ENCODE results near the gene RHD. TPM values are rescaled to one million over a fixed set of nuclear protein-coding genes. Genes with fewer than 3 reads are reported as not detected.
"Not testable (repeated sequence)": the region's sequence is repeated elsewhere in the genome, so short reads cannot be mapped to it uniquely, and the experiment has no call there.

The RHD gene
- total RNA-seq, 2 donors from 2014 or later, result 0.20 to 5.0 TPM

DNA sequence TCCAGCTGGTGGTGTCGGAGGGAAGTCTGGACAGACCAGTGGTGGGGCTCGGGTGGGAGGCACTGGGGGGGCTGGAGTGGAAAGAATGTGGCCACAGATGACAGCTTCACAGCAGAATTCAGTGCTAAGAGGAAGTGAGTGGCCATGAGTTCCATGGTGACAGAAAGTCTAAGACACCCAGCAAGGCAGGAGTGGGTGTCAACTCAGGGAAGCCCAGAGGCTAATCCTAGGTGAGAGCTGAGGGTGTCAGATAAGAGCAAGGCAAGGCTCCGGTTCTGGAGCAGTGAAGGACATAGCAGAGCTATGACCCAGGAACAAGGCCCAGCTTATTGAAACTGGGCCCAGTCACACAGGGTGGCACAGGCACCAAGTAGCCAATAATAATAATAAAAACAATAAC is 30.0 kb downstream of the RHD start:
- not testable (repeated sequence) for ATAC-seq; H3K27ac Mint-ChIP-seq; DNase-seq; H3K36me3 Mint-ChIP-seq (ENCODE audit: low read depth); H3K4me3 Mint-ChIP-seq; H3K9me3 ChIP-seq (ENCODE audit: control insufficient read depth, low read length, poor library complexity, severe bottlenecking); H3K27me3 Mint-ChIP-seq; H3K4me1 Mint-ChIP-seq

DNA sequence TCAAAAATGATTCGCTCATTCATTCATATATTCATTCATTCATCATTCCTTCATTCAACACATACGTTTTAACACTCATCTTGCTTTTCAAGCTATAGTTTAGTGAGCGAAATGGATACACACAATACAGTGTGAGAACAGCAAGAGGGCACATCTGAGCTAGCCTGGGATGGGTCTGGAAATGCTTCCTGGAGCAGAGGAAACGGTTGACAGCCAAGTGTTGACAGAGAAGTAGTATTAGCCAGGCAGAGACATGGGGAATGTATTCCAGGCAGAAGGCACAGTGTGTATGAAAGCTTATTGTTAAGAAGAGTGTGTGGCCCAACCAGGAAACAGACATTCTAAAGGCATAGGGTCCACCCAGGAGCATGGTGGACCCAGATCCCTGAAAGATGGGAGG is 32.6 kb downstream of the RHD start:
- H3K4me3 Mint-ChIP-seq; H3K9me3 ChIP-seq (ENCODE audit: control insufficient read depth, low read length, poor library complexity, severe bottlenecking); H3K4me1 Mint-ChIP-seq; DNase-seq; H3K36me3 Mint-ChIP-seq (ENCODE audit: low read depth); ATAC-seq; H3K27me3 Mint-ChIP-seq: not testable (repeated sequence)
- H3K27ac Mint-ChIP-seq, result peak overlapping the region; percentile 19

DNA sequence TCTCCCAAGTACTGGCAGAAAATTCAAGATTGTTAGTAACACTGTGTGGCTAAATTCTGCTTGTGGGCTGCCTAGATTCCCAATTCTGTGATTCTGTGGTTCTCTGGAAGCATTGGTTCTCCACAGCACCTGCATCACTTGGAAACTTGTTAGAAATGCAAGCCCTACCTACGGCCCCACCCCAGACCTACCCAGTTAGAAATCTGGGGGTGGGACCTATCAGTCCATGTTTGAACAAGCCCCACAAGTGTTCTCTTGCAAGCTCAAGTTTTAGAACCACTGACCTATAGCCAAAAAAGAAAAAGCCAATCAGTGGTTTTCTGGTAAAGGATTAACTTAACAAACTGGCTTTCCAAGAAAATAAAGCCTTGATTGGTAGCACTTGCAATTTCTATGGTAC is 35.9 kb downstream of the RHD start:
- H3K4me1 Mint-ChIP-seq; H3K27ac Mint-ChIP-seq; ATAC-seq; H3K36me3 Mint-ChIP-seq (ENCODE audit: low read depth); H3K27me3 Mint-ChIP-seq; DNase-seq; H3K4me3 Mint-ChIP-seq; H3K9me3 ChIP-seq (ENCODE audit: control insufficient read depth, low read length, poor library complexity, severe bottlenecking): not testable (repeated sequence)

DNA sequence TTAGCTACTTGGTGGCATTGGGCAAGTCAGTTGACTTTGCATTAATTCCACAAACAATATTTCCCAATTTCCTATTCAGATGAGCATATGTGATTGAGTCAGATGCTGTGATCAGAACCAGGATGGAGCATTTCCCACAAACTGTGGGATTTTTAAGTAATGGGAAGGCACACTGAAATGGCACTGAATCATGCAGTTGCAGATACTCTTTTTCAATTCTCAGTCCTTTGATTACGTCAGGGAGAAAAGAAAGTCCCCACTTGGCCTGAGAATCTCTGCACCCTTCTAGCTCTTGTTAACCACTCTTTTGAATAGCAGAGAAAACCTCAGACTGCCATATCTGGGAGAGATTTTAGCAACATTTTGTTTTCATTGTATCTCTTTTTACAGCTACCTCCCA is 36.8 kb downstream of the RHD start:
- not testable (repeated sequence) for ATAC-seq, DNase-seq, H3K4me3 Mint-ChIP-seq

DNA sequence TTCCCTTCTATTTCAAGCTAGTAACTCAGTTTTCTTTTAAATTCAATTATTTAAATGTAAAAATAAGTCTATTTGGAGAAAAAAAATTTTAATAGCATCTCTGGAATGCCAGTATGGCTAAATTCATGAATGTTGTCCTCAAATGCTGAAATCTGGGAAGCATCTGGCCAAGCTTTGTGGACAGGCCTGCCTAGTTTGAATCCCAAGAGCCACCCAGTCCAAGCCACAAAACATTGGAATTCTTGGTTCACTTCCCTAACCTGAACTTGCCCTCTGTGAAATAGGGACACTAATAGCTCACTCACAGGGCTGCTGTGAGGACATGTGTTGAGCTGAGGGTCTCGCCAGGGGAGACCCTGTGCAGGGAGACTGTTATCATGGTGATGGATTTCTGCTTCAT is 37.2 kb downstream of the RHD start:
- not testable (repeated sequence) for H3K36me3 Mint-ChIP-seq (ENCODE audit: low read depth); ATAC-seq; H3K4me3 Mint-ChIP-seq; H3K27me3 Mint-ChIP-seq; DNase-seq; H3K4me1 Mint-ChIP-seq; H3K9me3 ChIP-seq (ENCODE audit: control insufficient read depth, low read length, poor library complexity, severe bottlenecking); H3K27ac Mint-ChIP-seq

More for the DNA sequence above, 36.8 kb downstream of the RHD start:
- not testable (repeated sequence) for H3K36me3 Mint-ChIP-seq (ENCODE audit: low read depth); H3K27me3 Mint-ChIP-seq; H3K27ac Mint-ChIP-seq; H3K9me3 ChIP-seq (ENCODE audit: control insufficient read depth, low read length, poor library complexity, severe bottlenecking); H3K4me1 Mint-ChIP-seq

DNA sequence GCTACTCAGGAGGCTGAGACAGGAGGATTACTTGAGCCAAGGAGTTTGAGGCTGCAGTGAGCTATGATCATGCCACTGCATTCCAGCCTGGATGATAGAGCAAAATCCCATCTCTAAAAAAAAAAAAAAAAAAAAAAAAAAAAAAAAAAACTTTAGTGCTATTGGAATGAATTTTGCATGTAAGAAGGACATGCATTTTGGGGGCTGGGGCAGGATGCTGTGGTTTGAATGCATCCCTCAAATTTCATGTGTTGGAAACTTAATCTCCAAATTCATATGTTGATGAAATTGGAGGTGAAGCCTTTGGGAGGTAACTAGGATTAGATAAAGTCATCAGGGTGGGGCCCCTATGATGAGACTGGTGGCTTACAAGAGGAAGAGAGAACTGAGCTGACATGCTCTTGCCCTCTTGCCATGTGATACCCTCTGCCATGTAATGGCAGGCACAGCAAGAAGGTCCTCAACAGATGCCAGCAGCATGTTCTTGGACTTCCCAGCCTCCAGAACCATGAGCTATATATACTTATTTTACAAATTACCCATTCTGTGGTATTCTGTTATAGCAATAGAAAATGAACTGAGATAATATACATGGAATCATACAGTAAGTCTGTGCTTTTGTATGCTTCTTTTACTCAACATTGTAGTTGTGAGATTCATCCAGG is 40.6 kb downstream of the RHD start:
- not testable (repeated sequence) for DNase-seq; H3K4me3 Mint-ChIP-seq; H3K4me1 Mint-ChIP-seq; ATAC-seq; H3K27me3 Mint-ChIP-seq; H3K36me3 Mint-ChIP-seq (ENCODE audit: low read depth); H3K9me3 ChIP-seq (ENCODE audit: control insufficient read depth, low read length, poor library complexity, severe bottlenecking); H3K27ac Mint-ChIP-seq

DNA sequence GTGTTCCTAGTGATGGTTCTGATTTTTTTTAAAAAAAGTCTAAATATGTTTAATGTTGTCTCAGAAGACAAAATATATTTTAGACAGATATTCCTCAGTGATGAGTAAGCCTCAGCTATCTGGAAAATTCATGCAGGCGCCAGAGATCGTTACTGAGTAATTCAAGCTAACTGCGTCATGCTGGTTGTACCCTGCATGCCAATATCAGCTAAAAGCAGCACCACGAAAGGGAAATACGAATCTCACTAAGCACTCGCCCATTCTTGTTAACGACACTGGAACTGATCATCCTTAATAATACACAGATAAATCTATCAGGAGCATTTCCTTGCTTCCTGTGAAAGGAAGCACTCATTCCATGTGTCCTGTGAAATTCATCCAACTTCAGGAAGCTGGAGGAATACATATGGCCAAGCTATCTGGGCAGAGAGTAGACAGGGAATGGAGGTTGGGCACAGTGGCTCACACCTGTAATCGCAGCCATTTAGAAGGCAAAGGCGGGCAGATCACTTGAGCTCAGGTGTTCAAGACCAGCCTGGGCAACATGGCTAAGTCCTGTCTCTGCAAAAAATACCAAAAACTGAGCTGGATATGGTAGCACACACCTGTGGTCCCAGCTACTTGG is 48.1 kb downstream of the RHD start:
- H3K4me3 Mint-ChIP-seq; H3K4me1 Mint-ChIP-seq; H3K27me3 Mint-ChIP-seq; H3K27ac Mint-ChIP-seq; ATAC-seq; H3K36me3 Mint-ChIP-seq (ENCODE audit: low read depth); DNase-seq; H3K9me3 ChIP-seq (ENCODE audit: control insufficient read depth, low read length, poor library complexity, severe bottlenecking): not testable (repeated sequence)

DNA sequence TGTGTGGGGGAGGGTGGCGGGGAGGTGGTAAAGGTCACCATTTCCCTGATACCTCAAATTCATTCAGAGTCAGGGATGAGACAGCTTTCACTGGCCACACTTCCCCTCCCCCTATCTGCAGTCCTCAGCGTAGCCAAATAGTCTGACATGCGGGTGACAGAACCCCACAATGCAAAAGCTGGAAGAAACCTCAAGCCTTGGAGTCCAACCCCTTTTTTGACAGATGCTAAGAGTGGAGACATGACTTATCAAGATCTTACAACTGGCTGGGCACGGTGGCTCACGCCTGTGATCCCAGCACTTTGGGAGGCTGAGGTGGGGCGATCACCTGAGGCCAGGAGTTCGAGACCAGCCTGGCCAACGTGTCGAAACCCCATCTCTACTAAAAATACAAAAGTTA is 49.8 kb downstream of the RHD start:
- not testable (repeated sequence) for H3K4me3 Mint-ChIP-seq; H3K4me1 Mint-ChIP-seq; H3K36me3 Mint-ChIP-seq (ENCODE audit: low read depth); H3K27me3 Mint-ChIP-seq; ATAC-seq; H3K9me3 ChIP-seq (ENCODE audit: control insufficient read depth, low read length, poor library complexity, severe bottlenecking); DNase-seq
- peak overlapping the region; percentile 21 for H3K27ac Mint-ChIP-seq

DNA sequence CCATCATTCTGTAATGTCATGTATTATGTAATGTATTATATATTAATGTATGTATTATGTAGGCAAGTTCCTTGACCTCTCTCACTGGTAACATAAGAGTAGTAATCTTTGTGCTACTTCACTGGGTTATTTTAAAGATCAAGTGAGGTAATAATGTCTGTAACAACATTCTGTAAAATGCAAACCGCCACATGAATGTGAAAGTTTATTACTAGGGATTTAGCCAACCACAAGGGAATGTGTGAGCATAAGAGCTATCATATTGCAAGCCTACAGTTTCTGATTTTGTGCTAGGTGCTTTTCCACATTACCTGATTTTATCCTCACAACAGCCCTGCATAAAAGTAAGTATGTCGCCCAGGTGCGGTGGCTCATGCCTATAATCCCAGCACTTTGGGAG is 52.1 kb downstream of the RHD start:
- H3K27ac Mint-ChIP-seq; ATAC-seq; DNase-seq; H3K27me3 Mint-ChIP-seq; H3K4me3 Mint-ChIP-seq; H3K4me1 Mint-ChIP-seq; H3K9me3 ChIP-seq (ENCODE audit: control insufficient read depth, low read length, poor library complexity, severe bottlenecking); H3K36me3 Mint-ChIP-seq (ENCODE audit: low read depth): not testable (repeated sequence)

DNA sequence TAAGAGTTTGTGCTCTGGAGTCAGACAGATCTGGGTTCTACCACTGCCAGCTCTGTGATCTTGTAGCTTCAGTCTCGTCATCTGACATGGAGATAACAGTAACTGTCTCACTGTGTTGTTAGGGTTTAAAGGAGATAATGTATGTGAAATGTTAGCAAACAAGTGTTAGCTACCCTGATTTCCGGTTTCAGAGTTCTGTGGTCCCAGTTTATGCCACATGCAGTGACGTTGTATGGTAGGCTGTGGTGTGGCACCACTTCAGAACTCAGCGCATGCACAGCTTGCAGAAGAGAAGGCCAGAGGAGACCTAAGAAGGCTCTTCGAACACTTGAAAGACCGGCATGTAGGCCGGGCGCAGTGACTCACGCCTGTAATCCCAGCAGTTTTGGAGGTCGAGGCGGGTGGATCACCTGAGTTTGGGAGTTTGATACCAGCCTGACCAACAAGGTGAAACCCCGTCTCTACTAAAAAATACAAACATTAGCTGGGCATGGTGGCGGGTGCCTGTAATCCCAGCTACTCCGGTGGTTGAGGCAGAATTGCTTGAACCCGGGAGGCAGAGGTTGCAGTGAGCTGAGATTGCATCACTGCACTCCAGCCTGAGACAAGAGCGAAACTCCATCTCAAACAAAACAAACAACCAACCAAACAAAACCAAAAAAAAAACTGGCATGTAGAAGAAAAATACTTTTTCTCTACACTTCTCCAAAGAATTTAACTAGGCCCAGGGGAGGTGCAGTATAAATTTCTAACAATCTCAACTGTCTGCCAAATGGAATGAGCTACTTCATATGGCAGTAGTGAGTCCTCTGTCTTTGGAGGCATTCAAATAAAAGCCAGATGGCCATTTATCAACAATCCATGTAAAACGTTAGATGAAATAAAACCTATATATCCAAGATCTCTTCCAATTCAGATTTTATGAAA is 55.8 kb downstream of the RHD start:
- not testable (repeated sequence) for H3K36me3 Mint-ChIP-seq (ENCODE audit: low read depth); H3K4me3 Mint-ChIP-seq; DNase-seq; H3K9me3 ChIP-seq (ENCODE audit: control insufficient read depth, low read length, poor library complexity, severe bottlenecking); H3K27me3 Mint-ChIP-seq
- peak overlapping the region; percentile 97 for H3K27ac Mint-ChIP-seq
- peak; percentile 89 for ATAC-seq
- peaks cover 20% of the 10 kb centered on the region for H3K4me1 Mint-ChIP-seq

DNA sequence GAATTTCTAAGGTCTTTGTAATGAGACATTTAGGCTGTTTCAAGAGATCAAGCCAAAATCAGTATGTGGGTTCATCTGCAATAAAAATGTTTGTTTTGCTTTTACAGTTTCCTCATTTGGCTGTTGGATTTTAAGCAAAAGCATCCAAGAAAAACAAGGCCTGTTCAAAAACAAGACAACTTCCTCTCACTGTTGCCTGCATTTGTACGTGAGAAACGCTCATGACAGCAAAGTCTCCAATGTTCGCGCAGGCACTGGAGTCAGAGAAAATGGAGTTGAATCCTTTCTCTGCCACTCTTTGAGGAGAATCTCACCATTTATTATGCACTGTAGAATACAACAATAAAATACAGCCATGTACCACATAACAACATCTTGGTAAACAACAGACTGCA is 56.5 kb downstream of the RHD start:
- not testable (repeated sequence) for ATAC-seq; H3K9me3 ChIP-seq (ENCODE audit: control insufficient read depth, low read length, poor library complexity, severe bottlenecking); H3K4me3 Mint-ChIP-seq; H3K27me3 Mint-ChIP-seq; H3K36me3 Mint-ChIP-seq (ENCODE audit: low read depth); DNase-seq
- peak overlapping the region; percentile 97 for H3K27ac Mint-ChIP-seq
- H3K4me1 Mint-ChIP-seq, result peaks cover 20% of the 10 kb centered on the region

DNA sequence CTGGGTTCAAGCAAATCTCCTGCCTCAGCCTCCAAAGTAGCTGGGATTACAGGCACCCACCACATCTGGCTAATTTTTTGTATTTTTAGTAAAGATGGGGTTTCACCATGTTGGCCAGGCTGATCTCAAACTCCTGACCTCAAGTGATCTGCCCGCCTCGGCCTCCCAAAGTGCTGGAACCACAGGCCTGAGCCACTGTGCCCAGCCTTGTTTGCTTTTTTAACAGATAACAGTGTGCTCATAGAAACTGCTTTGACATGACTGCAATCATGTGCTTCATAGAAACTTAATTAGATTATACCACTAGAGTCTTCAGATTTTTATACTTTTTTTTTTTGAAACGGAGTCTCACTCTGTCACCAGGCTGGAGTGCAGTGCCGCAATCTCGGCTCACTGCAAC is 57.0 kb downstream of the RHD start:
- not testable (repeated sequence) for ATAC-seq; H3K36me3 Mint-ChIP-seq (ENCODE audit: low read depth); H3K9me3 ChIP-seq (ENCODE audit: control insufficient read depth, low read length, poor library complexity, severe bottlenecking); H3K27me3 Mint-ChIP-seq; DNase-seq
- Mint-ChIP-seq H3K27ac (peak overlapping the region; percentile 97), H3K4me1 (peaks cover 20% of the 10 kb centered on the region), H3K4me3 (peak overlapping the region; percentile 41)

DNA sequence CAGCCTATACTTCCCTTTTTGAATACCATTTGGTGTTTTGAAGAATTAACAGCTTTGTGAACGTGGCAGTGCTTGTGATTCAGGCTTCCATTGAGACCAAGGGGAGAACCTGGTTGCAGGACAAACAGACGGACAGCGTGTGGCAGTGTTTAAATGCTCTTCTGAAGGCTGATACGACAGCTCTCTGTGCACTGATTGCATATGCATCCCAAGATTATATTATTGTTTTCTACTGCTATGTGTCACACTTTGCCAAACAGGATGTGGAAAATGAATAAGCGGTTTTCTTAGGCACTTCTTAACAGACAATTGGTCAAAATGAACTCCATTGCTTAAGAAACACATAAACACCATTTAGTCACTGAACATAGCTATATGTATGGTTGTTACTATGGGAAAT is 57.6 kb downstream of the RHD start:
- not testable (repeated sequence) for H3K27me3 Mint-ChIP-seq; H3K36me3 Mint-ChIP-seq (ENCODE audit: low read depth); H3K9me3 ChIP-seq (ENCODE audit: control insufficient read depth, low read length, poor library complexity, severe bottlenecking); DNase-seq
- peak overlapping the region; percentile 67 for H3K4me3 Mint-ChIP-seq
- H3K27ac Mint-ChIP-seq, result peak overlapping the region; percentile 97
- H3K4me1 Mint-ChIP-seq, result peaks cover 23% of the 10 kb centered on the region
- peak; percentile 45 for ATAC-seq
